Transverse colon (tissue), 3 donors: Measurements from ENCODE around the gene SMARCA2.

Experiments
- POLR2A ChIP-seq: fragments of 450-650 bp; IDR thresholded peaks from one replicate; pipeline ENCODE4 v1.6.1; 2016; ENCODE audit warnings: antibody characterized with exemption, mild to moderate bottlenecking, moderate library complexity
- TF ChIP-seq, protein P1 (sequence below), 5 experiments: fragments of 200-600 bp in 3 of 5; fragments of 450-650 bp in 2 of 5; sonication (generic) in 3 of 5; IDR thresholded peaks; 1 replicate in 2 of 5; 2 replicates in 3 of 5; pipeline ENCODE4 v1.5.1; 2016 to 2017; ENCODE audit warnings: antibody characterized with exemption in 5 of 5, inconsistent platforms in 3 of 5, mild to moderate bottlenecking in 2 of 5, moderate library complexity in 1 of 5

DNA sequence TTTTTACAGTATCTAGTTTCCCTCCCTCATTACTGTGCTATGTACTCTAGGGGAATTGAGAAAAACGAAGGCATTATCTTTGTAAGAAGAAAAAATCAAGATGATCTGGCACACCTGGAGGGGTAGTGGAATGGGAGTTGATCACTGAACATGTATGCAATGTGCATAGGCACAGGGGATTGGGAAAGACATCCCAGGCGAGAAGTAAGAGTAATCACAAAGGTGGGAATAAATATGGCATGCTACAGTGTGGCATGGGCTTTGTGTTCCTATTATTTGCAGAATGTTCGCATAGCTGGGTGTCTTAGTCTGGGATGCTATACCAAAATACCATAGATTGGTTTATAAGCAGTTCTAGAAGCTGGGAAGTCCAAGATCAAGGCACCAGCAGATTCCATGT lies 130.6 kb downstream of the SMARCA2 start:
- TF ChIP-seq POLR2A, result no peak
- TF ChIP-seq, protein P1, sequence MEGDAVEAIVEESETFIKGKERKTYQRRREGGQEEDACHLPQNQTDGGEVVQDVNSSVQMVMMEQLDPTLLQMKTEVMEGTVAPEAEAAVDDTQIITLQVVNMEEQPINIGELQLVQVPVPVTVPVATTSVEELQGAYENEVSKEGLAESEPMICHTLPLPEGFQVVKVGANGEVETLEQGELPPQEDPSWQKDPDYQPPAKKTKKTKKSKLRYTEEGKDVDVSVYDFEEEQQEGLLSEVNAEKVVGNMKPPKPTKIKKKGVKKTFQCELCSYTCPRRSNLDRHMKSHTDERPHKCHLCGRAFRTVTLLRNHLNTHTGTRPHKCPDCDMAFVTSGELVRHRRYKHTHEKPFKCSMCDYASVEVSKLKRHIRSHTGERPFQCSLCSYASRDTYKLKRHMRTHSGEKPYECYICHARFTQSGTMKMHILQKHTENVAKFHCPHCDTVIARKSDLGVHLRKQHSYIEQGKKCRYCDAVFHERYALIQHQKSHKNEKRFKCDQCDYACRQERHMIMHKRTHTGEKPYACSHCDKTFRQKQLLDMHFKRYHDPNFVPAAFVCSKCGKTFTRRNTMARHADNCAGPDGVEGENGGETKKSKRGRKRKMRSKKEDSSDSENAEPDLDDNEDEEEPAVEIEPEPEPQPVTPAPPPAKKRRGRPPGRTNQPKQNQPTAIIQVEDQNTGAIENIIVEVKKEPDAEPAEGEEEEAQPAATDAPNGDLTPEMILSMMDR (IDR thresholded peaks at IDR 0.05), result no peak
